Fibroblast of lung (primary cell): Measurements from ENCODE around the gene CPT1A.

ENCODE experiments used
- EZH2 ChIP-seq: IDR thresholded peaks from 2 replicates; pipeline ENCODE4 v1.5.1; 2012; ENCODE audit warnings: low read length, control low read depth, mild to moderate bottlenecking; ENCODE audit errors: missing control alignments
- TF ChIP-seq, protein P1 (sequence below), 2 donors: IDR thresholded peaks in 1 of 2; conservative IDR thresholded peaks in 1 of 2; 1 replicate in 1 of 2; 2 replicates in 1 of 2; pipeline ENCODE4 v1.5.1; 2011 to 2012; ENCODE audit warnings: low read length in 2 of 2, control low read depth in 1 of 2, inconsistent platforms in 1 of 2, low read depth in 1 of 2, mild to moderate bottlenecking in 1 of 2

GRCh38 chr11:68774194-68774585 lies 67.5 kb downstream of the CPT1A start:
- no peak for TF ChIP-seq EZH2
- TF ChIP-seq, protein P1, sequence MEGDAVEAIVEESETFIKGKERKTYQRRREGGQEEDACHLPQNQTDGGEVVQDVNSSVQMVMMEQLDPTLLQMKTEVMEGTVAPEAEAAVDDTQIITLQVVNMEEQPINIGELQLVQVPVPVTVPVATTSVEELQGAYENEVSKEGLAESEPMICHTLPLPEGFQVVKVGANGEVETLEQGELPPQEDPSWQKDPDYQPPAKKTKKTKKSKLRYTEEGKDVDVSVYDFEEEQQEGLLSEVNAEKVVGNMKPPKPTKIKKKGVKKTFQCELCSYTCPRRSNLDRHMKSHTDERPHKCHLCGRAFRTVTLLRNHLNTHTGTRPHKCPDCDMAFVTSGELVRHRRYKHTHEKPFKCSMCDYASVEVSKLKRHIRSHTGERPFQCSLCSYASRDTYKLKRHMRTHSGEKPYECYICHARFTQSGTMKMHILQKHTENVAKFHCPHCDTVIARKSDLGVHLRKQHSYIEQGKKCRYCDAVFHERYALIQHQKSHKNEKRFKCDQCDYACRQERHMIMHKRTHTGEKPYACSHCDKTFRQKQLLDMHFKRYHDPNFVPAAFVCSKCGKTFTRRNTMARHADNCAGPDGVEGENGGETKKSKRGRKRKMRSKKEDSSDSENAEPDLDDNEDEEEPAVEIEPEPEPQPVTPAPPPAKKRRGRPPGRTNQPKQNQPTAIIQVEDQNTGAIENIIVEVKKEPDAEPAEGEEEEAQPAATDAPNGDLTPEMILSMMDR (conservative IDR thresholded peaks at IDR 0.05 in 1 of 2, IDR thresholded peaks at IDR 0.05 in 1 of 2; ENCODE audit: low read depth in 1 of 2, low read length in 2 of 2): no peak
